HT1080 (cell line): ENCODE results near the gene ZBTB11. TPM values are rescaled to one million over a fixed set of nuclear protein-coding genes. Genes with fewer than 3 reads are reported as not detected.
"Not testable (repeated sequence)": the region's sequence is repeated elsewhere in the genome, so short reads cannot be mapped to it uniquely, and the experiment has no call there.

Source experiments
- DNase-seq: peaks from one replicate; pipeline ENCODE4 v3.0.0-alpha.2; 2015; ENCODE audit warnings: low read depth
- total RNA-seq: library from RNA; depleted of rRNA; stranded (reverse); fragments of >200 nt; shearing (Covaris generic); gene quantifications from 2 replicates; pipeline ENCODE4 v1.2.3, GENCODE V29; 2014

The ZBTB11 gene
- total RNA-seq, 1 experiment from 2014 or later: 23.8 TPM

DNA sequence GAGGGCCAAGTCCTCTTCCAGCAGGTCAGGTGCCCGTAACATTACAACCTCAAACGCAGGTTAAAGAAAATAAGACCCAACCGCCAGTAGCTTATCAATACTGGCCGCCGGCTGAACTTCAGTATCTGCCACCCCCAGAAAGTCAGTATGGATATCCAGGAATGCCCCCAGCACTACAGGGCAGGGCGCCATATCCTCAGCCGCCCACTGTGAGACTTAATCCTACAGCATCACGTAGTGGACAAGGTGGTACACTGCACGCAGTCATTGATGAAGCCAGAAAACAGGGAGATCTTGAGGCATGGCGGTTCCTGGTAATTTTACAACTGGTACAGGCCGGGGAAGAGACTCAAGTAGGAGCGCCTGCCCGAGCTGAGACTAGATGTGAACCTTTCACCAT, 16.6 kb upstream of the ZBTB11 start:
- peak; percentile 66 for DNase-seq

DNA sequence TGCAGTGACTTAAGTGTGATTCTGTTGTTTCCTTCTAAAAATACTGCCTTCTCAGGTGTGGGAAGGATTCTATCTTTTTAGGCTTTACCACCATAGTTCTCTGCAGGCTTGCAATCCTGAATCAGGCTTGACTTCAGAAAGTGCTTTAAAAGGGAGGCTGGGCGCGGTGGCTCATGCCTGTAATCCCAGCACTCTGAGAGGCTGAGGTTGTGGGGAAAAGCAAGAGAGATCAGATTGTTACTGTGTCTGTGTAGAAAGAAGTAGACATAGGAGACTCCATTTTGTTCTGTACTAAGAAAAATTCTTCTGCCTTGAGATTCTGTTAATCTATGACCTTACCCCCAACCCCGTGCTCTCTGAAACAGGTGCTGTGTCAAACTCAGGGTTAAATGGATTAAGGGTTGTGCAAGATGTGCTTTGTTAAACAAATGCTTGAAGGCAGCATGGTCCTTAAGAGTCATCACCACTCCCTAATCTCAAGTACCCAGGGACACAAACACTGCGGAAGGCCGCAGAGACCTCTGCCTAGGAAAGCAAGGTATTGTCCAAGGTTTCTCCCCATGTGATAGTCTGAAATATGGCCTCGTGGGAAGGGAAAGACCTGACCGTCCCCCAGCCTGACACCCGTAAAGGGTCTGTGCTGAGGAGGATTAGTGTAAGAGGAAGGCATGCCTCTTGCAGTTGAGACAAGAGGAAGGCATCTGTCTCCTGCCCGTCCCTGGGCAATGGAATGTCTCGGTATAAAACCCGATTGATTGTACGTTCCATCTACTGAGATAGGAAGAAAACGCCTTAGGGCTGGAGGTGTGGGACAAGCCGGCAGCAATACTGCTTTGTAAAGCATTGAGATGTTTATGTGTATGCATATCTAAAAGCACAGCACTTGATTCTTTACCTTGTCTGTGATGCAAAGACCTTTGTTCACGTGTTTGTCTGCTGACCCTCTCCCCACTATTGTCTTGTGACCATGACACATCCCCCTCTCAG, 15.0 kb upstream of the ZBTB11 start:
- DNase-seq: not testable (repeated sequence)

DNA sequence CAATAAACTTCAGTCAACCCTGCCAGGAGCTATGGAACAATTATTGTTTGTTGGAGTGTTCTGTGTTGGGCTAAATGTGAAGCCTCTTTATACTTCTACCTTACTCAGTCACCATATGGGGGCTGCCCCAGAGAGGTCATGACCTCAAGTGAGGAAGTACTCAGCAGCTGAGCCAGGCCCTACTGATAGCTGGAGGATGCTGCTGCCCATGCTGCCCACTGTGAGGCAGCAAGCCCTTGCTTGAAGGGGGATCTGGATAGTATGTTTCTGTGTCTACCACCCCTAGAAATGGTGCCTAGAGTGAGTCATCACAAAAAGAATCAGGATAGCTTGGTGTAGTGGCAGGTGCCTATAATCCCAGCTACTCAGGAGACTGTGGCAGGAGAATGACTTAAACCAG, 14.0 kb upstream of the ZBTB11 start:
- no peak for DNase-seq

DNA sequence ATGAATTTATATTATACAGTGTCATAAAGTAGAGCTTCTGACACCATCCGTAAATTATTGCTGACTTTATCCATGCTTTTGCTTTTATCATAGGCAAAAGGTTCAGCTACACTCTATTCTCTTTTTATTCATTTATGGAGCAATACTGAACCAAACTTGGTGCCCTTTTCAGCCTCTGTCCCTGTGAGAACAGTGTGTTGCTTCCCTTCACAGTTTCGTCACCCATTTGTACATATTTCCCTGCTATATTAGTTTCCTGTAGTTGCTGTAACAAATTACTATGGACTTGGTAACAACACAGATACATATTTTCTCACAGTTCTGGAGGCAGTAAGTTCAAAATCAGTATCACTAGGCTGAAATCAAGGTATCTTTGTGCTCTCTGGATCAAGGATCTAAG, 12.4 kb upstream of the ZBTB11 start:
- DNase-seq: no peak

DNA sequence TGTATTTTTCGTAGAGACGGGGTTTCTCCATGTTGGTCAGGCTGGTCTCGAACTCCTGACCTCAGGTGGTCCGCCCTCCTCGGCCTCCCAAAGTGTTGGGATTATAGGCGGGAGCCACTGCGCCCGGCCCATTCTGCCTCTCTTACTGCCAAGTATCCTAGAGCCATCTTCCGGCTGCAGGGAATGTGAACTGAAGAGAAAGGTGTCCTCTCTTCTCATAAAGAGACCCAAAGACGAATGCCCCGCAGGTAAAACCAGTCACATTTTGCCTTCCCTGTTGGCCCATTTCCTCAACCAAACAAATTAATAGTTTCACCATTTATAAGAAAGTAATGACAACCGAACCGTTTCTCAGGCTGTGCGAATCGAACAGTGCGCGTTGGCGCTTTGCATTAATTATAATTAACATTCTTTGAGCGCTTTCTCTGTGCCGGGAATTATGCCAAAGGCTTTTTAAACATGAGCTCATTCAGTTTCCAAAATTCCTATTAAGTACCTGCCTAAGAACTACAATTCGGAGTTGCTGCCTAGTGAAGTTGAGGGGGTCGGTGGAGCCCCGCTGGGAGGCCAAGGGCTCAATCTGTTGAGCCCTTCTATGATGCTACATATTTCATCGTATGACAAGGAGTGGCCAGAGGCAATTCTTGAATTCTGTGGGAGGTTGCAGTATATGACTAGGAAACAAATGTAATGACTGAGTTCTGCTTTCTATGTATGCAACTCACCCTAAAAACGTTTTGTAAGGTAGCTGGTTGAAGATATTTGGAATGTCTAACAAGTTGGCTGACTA, 10.4 kb upstream of the ZBTB11 start:
- no peak for DNase-seq

DNA sequence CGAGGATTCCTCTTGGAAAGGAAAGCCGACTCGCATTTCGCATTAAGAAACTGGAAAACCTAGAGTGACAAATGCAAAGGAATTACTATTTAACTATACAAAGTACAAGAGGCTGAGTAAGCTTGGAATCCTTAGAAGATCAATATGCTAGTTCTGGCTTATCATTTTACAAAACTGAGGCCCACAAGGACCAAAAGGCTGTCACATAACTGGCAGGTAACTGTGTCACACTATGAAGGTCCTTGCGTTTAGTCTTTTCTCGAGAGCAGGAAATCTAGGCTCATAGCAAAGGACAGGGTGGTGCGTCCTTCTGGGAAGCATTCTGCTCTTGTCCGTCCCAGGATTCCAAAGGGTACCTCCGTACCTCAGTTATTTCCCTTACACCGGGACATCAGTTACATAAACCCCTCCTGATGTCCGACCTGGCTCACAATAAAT, 9.0 kb upstream of the ZBTB11 start:
- no peak for DNase-seq

DNA sequence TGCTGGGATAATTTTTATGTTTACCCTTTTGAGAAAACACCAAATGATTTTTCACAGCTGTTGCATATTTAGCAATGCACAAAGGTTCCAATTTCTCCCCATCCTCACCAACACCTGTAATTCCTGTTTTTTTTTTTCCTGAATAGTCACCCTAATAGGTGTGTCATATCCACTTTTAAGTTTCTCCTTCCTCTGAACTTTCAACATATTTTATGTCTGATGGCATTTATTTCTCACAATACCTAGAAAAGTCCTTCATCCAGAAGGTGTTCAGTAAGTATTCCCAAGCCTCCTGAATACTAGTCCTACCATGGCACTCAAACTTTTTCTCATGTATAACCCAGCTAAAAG, 8.1 kb upstream of the ZBTB11 start:
- no peak for DNase-seq

DNA sequence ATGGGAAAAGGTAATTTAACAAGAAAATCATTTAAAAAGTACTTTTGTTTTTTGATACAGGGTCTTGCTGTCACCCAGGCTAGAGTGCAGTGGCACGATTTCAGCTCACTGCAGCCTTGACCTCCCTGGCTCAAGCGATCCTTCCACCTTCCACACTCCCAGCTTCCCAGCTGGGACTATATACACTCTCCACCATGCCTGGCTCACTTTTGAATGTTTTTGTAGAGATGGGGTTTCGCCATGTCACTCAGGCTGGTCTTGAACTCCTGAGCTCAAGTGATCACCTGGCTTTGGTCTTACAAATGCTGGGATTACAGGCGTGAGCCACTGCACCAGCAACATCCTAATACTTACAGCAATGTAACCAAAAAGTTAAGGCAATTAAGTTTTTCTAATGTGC, 3.5 kb upstream of the ZBTB11 start:
- DNase-seq: no peak

DNA sequence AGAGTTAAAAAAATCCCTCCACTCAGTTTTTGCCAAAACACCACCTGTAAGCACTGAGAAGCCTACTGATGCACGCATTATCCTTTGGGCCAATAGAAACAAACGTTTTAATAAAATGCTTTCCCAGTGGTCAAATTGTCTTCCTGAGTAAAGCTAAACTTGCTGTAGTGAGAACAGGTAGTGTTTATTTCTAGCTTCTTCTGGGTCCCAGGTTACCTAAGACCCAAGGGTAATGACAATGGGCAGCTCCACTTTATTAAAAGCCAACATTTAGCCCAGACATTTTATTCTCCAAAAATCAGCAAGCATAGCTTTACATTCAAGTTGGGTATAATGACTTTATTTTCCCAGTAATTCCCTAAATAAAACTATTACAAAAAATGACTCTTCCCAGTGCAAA, 1.9 kb upstream of the ZBTB11 start:
- DNase-seq: not testable (repeated sequence)

DNA sequence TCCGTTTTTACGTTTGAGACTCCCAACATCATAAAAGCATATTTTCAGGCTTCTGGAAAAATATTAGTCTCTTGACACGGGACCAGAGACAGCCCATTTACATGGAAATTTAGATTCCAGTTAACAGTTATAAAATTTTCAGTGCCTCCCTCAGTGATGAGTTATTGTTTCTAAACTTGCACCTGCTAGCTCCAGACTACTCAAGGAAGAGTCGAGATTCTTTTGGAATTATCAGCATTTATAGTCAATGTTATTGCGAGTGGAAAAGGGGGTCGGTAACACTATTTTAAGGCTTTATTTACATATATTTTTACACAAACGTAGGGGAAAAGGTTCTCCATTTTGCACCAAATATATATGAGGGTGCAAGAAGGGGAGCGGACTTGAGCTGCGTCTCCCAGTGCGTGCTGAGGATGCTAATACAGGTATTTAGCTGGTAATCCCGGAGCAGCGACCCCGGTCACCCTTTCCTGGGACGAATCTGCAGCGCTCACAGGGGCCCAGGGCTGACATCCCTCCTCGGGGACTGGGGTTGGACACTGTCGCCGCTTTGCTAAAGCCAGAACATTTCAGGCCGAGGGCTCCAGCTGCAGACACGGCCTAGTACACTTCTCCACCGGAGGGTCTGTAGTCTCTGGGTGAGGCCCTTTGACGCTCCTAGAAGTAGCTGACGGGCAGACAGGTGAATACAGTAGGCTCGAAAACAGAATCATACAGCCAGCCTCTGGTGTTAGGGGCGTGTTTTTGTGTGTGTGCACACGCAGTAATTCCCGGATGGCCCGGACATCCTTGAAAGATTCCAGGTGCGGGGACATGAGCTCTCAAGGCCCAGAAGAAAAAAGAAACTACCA, 729 bp upstream of the ZBTB11 start:
- DNase-seq: no peak

DNA sequence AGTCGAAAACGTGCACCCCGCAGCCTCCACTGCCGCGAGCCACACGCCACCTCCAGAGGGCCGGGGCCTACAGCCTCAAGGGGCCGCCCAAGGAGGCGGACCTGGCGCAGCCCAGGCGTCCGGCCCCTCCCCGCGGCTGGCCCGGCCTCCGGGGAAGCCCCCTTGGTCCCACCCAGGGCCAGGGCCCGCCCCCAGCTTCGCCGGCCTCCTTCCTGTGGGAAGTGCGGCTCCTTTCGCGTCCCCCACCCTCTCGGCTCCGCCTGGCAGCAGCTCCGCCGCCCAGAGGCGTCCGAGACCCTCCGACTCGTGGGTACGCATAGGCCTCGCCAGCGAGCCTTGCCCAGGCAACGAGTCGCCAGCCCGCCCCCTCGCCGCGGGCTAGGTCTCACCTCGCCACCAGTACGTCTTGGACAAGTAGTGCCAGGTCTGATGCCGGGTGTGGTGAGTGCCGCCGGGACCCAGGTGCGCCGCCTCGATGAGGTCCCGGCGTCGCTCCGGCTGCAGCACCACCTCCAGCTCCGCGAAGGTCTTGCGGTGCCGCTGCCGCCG, 642 bp downstream of the ZBTB11 start:
- peak; percentile 96 for DNase-seq

DNA sequence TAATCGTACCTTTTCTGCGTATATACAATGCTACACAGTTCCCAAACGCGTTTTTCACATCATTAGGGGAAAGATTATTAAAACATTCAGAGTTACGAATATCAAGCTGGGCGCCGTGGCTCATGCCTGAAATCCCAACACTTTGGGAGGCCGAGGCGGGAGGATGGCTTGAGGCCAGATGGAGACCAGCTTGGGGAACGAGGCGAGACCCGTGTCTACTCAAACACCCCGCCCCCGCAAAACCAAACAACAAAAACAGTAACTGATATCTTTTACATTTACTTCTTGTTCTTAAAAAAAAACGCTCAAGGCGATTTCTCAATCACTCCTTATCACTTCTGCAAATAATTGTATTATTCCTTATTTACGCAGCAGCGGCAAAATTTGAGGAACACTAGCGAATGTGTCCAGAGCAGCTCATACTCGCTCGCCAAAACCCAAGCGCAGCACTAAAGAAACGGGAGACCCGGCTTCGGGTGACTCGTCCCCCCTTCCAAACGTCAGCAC, 1.2 kb downstream of the ZBTB11 start:
- DNase-seq: no peak

DNA sequence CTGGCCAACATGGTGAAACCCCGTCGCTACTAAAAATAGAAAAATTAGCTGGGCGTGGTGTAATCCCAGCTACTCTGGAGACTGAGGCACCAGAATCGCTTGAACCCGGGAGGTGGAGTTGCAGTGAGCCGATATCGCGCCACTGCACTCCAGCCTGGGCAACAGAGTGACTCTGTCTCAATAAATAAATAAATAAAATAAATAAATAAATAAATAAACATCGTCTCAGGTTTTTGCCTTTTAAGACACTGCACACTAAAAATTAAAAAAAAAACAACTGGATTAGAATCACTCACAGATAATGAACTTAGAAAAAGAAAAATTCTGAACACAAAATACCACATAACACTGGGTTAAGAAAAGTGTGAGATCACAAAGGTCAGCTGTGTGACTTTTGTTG, 2.4 kb downstream of the ZBTB11 start:
- DNase-seq: no peak

DNA sequence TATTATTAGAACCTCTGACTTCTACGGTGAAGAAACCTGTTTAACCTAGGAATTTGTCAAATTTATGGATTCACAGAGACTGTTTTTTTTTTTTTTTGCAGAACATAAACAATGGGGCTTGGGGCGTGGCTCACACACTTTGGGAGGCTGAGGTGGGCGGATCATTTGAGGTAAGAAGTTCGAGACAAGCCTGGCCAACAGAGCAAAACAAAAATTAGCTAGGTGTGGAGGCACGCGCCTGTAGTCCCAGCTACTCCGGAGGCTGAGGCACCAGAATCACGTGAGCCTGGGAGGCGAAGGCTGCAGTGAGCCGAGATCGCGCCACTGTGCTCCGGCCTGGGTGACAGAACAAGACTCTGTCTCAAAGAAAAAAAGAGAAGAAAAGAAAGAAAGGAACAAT, 3.0 kb downstream of the ZBTB11 start:
- no peak for DNase-seq

DNA sequence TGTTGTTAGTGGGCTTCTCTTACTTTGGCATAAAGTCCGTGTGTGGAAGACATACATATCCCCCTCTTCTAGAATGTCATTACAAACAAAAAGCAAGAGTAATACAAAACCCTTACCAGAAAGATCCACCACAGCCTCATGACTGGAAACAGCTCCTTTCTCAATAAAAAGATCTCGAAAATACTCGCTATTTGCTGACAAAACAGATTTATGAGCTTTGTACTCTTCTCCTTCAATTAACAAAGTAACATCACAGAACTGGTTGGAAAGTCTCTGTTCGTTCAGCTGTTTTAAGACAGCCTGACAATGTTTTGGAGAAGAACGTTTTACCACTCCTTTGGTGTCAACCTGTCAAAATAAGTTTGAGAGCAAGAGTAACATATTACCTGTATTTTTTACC, 5.9 kb downstream of the ZBTB11 start:
- no peak for DNase-seq

DNA sequence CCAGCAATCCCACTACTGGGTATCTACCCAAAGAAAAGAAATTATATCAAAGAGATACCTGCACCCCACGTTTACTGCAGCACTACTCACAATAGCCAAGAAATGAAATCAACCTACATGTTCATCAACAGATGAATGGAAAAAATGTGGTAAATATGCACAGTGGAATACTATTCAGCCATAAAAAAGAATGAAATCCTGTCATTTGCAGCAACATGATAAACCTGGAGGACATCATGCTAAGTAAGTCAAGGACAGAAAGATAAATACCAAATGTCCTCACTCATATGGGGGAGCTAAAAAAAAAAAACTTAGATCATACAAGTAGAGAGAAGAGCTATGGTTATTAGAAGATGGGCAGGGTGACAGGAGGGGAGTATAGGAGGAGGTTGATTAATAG, 9.1 kb downstream of the ZBTB11 start:
- DNase-seq: no peak

DNA sequence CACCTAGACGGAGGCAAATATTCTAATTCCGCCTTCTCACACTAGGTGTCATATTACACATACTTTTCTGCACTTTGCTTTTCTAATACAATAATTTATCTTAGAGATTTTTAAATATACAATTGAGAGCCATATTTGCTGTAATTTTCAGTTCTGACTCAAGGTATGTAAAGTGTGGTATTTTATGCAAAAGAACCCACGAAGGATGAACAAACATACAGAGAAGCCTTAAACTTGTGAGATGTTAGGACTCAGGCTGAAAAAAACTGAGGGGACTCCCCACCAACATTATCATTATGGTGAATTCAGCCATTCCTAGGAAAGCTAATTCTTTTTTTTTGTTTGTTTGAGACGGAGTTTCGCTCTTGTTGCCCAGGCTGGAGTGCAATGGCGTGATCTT, 9.6 kb downstream of the ZBTB11 start:
- no peak for DNase-seq

DNA sequence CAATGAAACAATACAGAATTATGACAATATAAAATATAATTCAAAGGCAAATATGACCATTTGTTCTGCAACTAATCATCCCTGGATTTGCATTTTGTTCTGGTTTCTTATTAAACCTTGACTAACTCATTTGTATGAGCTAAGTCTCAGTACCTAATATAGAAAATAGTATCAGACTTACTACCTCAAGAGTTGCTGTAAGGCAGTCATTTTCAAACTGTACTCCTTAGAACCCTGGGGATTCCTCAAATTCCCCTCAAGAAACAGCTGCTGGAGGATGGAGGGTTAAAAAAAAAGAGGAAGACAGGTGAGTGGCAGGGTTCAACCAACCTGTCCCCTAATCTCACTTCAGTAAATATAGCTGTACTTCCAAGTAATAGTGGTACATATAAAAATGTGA, 11.1 kb downstream of the ZBTB11 start:
- DNase-seq: no peak

DNA sequence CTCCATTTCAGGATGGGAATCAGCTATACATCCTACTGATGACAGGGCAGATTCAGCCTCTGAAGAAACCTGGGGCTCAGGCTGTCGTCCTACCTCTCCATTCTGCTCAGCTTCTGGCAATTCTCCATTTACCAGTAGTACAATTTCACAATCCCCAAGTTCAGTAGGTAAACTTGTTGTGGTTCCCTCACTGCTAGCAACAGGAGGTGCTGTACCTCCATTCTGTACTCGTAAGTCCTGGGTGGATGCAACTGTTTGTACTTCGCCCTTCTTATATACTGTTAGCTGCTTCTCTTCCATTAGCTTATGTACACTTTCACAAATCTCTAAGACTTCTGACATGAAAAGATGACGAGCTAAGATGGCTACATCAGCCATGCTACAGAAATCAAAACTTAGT, 11.6 kb downstream of the ZBTB11 start:
- DNase-seq: no peak

DNA sequence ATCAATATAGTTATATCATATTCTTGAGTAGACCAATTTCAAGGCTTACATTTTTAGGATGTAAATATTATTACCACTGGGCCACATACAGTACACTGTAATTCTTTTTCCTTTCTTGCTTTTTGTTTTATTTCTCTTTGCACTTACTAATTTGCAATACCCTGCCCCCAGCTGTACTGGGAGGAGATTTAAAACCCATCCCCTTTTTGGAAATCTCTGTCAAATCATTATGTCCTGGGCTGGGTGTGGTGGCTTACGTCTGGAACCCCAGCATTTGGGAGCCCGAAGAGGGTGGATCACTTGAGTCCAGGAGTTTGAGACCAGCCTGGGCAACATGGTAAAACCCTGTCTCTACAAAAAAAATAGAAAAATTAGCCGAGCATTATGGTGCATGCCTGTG, 16.2 kb downstream of the ZBTB11 start:
- no peak for DNase-seq

DNA sequence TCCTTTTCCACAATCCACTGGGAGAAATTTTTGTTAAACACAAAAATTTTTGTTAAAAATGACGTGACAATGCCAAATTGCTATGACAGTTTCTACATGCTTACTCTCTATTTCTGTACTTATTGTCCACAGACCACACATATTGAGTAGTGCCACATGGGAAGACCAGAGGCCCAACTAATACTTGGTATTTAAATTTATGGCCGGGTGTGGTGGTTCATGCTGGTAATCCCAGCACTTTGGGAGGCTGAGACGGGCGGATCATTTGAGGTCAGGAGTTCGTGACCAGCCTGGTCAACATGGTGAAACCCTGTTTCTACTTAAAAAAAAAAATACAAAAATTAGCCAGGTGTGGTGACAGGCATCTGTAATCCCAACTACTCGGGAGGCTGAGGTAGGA, 20.3 kb downstream of the ZBTB11 start:
- DNase-seq: no peak
